Mesendoderm (in vitro differentiated cells): Measurements from ENCODE around the gene EGF.
A peak's percentile ranks its signal among the peaks of the same experiment; 100 is the strongest.

Source experiments
- DNase-seq: peaks from one replicate; pipeline ENCODE4 v3.0.0; 2013
- H2AK5ac ChIP-seq: 2 replicates; pipeline ENCODE4 v1.6.1; 2013; ENCODE audit warnings: low read length, inconsistent platforms
- H2BK120ac ChIP-seq: 2 replicates; pipeline ENCODE4 v1.6.1; 2013; ENCODE audit warnings: low read depth, mild to moderate bottlenecking, low read length, moderate library complexity, mixed read lengths
- H2BK15ac ChIP-seq: replicated peaks from 2 replicates; pipeline ENCODE4 v1.6.1; 2013; ENCODE audit warnings: low read depth, mild to moderate bottlenecking, moderate library complexity
- H2BK5ac ChIP-seq: 2 replicates; pipeline ENCODE4 v1.6.1; 2013; ENCODE audit warnings: low read length, inconsistent platforms
- H3K18ac ChIP-seq: 2 replicates; pipeline ENCODE4 v1.6.1; 2013; ENCODE audit warnings: mild to moderate bottlenecking, low read length, mixed read lengths
- H3K23ac ChIP-seq: one replicate; pipeline ENCODE4 v1.6.1; 2013; ENCODE audit warnings: low read length
- H3K27ac ChIP-seq: 2 replicates; pipeline ENCODE4 v1.5.1; 2013; ENCODE audit warnings: low read depth, mild to moderate bottlenecking, inconsistent platforms, low read length, moderate library complexity
- H3K27me3 ChIP-seq: 2 replicates; pipeline ENCODE4 v1.6.1; 2013; ENCODE audit warnings: low read length, control low read depth, mild to moderate bottlenecking, inconsistent platforms; ENCODE audit not compliant: insufficient read depth, poor library complexity
- H3K36me3 ChIP-seq: 2 replicates; pipeline ENCODE4 v1.6.1; 2013; ENCODE audit warnings: low read length, inconsistent platforms; ENCODE audit not compliant: control insufficient read depth, insufficient read depth
- H3K4ac ChIP-seq: one replicate; pipeline ENCODE4 v1.6.1; 2013; ENCODE audit warnings: low read depth, mild to moderate bottlenecking, low read length, moderate library complexity
- H3K4me1 ChIP-seq: 2 replicates; pipeline ENCODE4 v1.6.1; 2013; ENCODE audit warnings: low read depth, low read length, inconsistent platforms; ENCODE audit not compliant: control insufficient read depth
- H3K4me2 ChIP-seq: 2 replicates; pipeline ENCODE4 v1.6.1; 2013; ENCODE audit warnings: low read length
- H3K4me3 ChIP-seq: 2 replicates; pipeline ENCODE4 v1.5.1; 2013; ENCODE audit warnings: mild to moderate bottlenecking, low read length
- H3K56ac ChIP-seq: one replicate; pipeline ENCODE4 v1.6.1; 2013; ENCODE audit warnings: low read length
- H3K79me1 ChIP-seq: 2 replicates; pipeline ENCODE4 v1.6.1; 2013; ENCODE audit warnings: low read length, inconsistent platforms
- H3K79me2 ChIP-seq: 2 replicates; pipeline ENCODE4 v1.6.1; 2013; ENCODE audit warnings: mild to moderate bottlenecking, low read length; ENCODE audit not compliant: control insufficient read depth, insufficient read depth
- H3K9ac ChIP-seq: 2 replicates; pipeline ENCODE4 v1.6.1; 2013; ENCODE audit warnings: low read length, inconsistent platforms
- H4K5ac ChIP-seq: one replicate; pipeline ENCODE4 v1.6.1; 2013; ENCODE audit warnings: low read length
- H4K8ac ChIP-seq: one replicate; pipeline ENCODE4 v1.6.1; 2013; ENCODE audit warnings: low read depth, mild to moderate bottlenecking, control low read depth, low read length, moderate library complexity
- WGBS: extraction: QIAGEN DNeasy Blood & Tissue Kit; methylation state at CpG from one replicate; pipeline ENCODE4 v1.1.7; 2013; ENCODE audit warnings: low lambda C conversion rate, missing lambda C conversion rate; ENCODE audit not compliant: insufficient coverage; ENCODE audit errors: extremely low coverage; 5-methylcytosine and 5-hydroxymethylcytosine counted together

The EGF gene

GRCh38 chr4:110009550-110009949 lies 96.9 kb downstream of the EGF start:
- H3K4ac ChIP-seq = no peak overlapping the region
- H3K4me2 ChIP-seq = no peak overlapping the region
- no peak for DNase-seq
- no peaks in the 10 kb centered on the region for H3K79me2 ChIP-seq
- no peak overlapping the region for H2BK5ac ChIP-seq
- no peak overlapping the region for H4K8ac ChIP-seq
- no peak overlapping the region for H3K27ac ChIP-seq
- no peak overlapping the region for H3K56ac ChIP-seq
- H3K18ac ChIP-seq = no peak overlapping the region
- H3K23ac ChIP-seq = no peak overlapping the region
- H2BK120ac ChIP-seq = no peak overlapping the region
- H2AK5ac ChIP-seq = no peak overlapping the region
- no peaks in the 10 kb centered on the region for H3K36me3 ChIP-seq
- H3K79me1 ChIP-seq = no peaks in the 10 kb centered on the region
- H4K5ac ChIP-seq = no peak overlapping the region
- H3K4me3 ChIP-seq = no peak overlapping the region
- no peaks in the 10 kb centered on the region for H3K4me1 ChIP-seq
- WGBS = no CpG with 5 or more reads among the region's 2 CpGs
- no peak overlapping the region for H3K9ac ChIP-seq
- no peaks in the 10 kb centered on the region for H3K27me3 ChIP-seq
- H2BK15ac ChIP-seq = no peak overlapping the region

- Histone ChIP-seq H3K18ac (no peak overlapping the region), H2BK120ac (no peak overlapping the region), H3K4me3 (no peak overlapping the region), H4K5ac (no peak overlapping the region), H3K4me2 (no peak overlapping the region), H3K4me1 (no peaks in the 10 kb centered on the region), H2BK15ac (no peak overlapping the region), H2BK5ac (no peak overlapping the region), H3K4ac (no peak overlapping the region), H3K23ac (no peak overlapping the region), H3K56ac (no peak overlapping the region), H4K8ac (no peak overlapping the region), H3K36me3 (no peaks in the 10 kb centered on the region), H3K79me2 (no peaks in the 10 kb centered on the region), H3K27ac (no peak overlapping the region), H2AK5ac (no peak overlapping the region), H3K27me3 (no peaks in the 10 kb centered on the region), H3K79me1 (no peaks in the 10 kb centered on the region), H3K9ac (no peak overlapping the region)
- WGBS = no CpG with 5 or more reads among the region's 4 CpGs
- no peak for DNase-seq
These were observed 98.1 kb downstream of the EGF start for GRCh38 chr4:110010797-110011196.

- WGBS = no CpG with 5 or more reads among the region's 1 CpG
- no peak overlapping the region for H2BK120ac ChIP-seq
- H3K27me3 ChIP-seq = no peaks in the 10 kb centered on the region
- no peaks in the 10 kb centered on the region for H3K79me2 ChIP-seq
- no peak overlapping the region for H3K23ac ChIP-seq
- H3K36me3 ChIP-seq = no peaks in the 10 kb centered on the region
- H2BK15ac ChIP-seq = no peak overlapping the region
- no peak overlapping the region for H3K18ac ChIP-seq
- H2BK5ac ChIP-seq = no peak overlapping the region
- H3K4ac ChIP-seq = no peak overlapping the region
- no peak overlapping the region for H4K5ac ChIP-seq
- no peak overlapping the region for H3K9ac ChIP-seq
- DNase-seq = no peak
- no peak overlapping the region for H3K4me2 ChIP-seq
- no peaks in the 10 kb centered on the region for H3K79me1 ChIP-seq
- H2AK5ac ChIP-seq = no peak overlapping the region
- no peak overlapping the region for H4K8ac ChIP-seq
- no peak overlapping the region for H3K56ac ChIP-seq
- H3K4me1 ChIP-seq = no peaks in the 10 kb centered on the region
- H3K27ac ChIP-seq = no peak overlapping the region
- H3K4me3 ChIP-seq = no peak overlapping the region
These were observed 100.2 kb downstream of the EGF start for GRCh38 chr4:110012917-110013316.

GRCh38 chr4:110014233-110014632 lies 101.5 kb downstream of the EGF start:
- H3K9ac ChIP-seq = no peak overlapping the region
- no peaks in the 10 kb centered on the region for H3K4me1 ChIP-seq
- H2BK120ac ChIP-seq = no peak overlapping the region
- no peak overlapping the region for H2BK15ac ChIP-seq
- H3K27me3 ChIP-seq = no peaks in the 10 kb centered on the region
- DNase-seq = no peak
- H3K23ac ChIP-seq = no peak overlapping the region
- no peak overlapping the region for H3K27ac ChIP-seq
- H3K79me2 ChIP-seq = no peaks in the 10 kb centered on the region
- H3K79me1 ChIP-seq = no peaks in the 10 kb centered on the region
- no peaks in the 10 kb centered on the region for H3K36me3 ChIP-seq
- H4K5ac ChIP-seq = no peak overlapping the region
- H3K56ac ChIP-seq = no peak overlapping the region
- no peak overlapping the region for H2BK5ac ChIP-seq
- H3K4me2 ChIP-seq = no peak overlapping the region
- no peak overlapping the region for H4K8ac ChIP-seq
- no peak overlapping the region for H3K4me3 ChIP-seq
- no peak overlapping the region for H3K18ac ChIP-seq
- H3K4ac ChIP-seq = no peak overlapping the region
- H2AK5ac ChIP-seq = no peak overlapping the region
- no CpG with 5 or more reads among the region's 6 CpGs for WGBS

- Histone ChIP-seq H3K56ac (no peak overlapping the region), H3K27me3 (no peaks in the 10 kb centered on the region), H3K4me2 (no peak overlapping the region), H3K23ac (no peak overlapping the region), H4K8ac (no peak overlapping the region), H2BK5ac (no peak overlapping the region), H2AK5ac (no peak overlapping the region), H3K4me3 (no peak overlapping the region), H3K36me3 (no peaks in the 10 kb centered on the region), H4K5ac (no peak overlapping the region), H2BK120ac (no peak overlapping the region), H3K27ac (no peak overlapping the region), H3K18ac (no peak overlapping the region), H3K4ac (no peak overlapping the region), H3K4me1 (no peaks in the 10 kb centered on the region), H3K79me1 (no peaks in the 10 kb centered on the region), H3K9ac (no peak overlapping the region), H2BK15ac (no peak overlapping the region), H3K79me2 (no peaks in the 10 kb centered on the region)
- WGBS = no CpG with 5 or more reads among the region's 3 CpGs
- DNase-seq = no peak
These were observed 106.5 kb downstream of the EGF start for GRCh38 chr4:110019153-110019552.

- Histone ChIP-seq H2BK15ac (no peak overlapping the region), H2BK5ac (no peak overlapping the region), H3K9ac (no peak overlapping the region), H2BK120ac (no peak overlapping the region), H3K27me3 (no peaks in the 10 kb centered on the region), H3K27ac (no peak overlapping the region), H3K79me1 (no peaks in the 10 kb centered on the region), H3K18ac (peak overlapping the region; percentile 25), H2AK5ac (no peak overlapping the region), H4K5ac (no peak overlapping the region), H4K8ac (no peak overlapping the region), H3K4me2 (no peak overlapping the region), H3K56ac (no peak overlapping the region), H3K23ac (no peak overlapping the region), H3K4ac (no peak overlapping the region), H3K4me1 (no peaks in the 10 kb centered on the region), H3K4me3 (no peak overlapping the region), H3K79me2 (no peaks in the 10 kb centered on the region), H3K36me3 (no peaks in the 10 kb centered on the region)
- WGBS = no CpG with 5 or more reads among the region's 5 CpGs
- DNase-seq = peak; percentile 79
These were observed 107.5 kb downstream of the EGF start for GRCh38 chr4:110020139-110020538.
